ENCODE results near the gene CEP170B. TPM values are rescaled to one million over a fixed set of nuclear protein-coding genes. Genes with fewer than 3 reads are reported as not detected.
"Not testable (repeated sequence)": the region's sequence is repeated elsewhere in the genome, so short reads cannot be mapped to it uniquely, and the experiment has no call there.

The CEP170B gene
- total and polyA plus RNA-seq, 2 of the 8 experiments (the other 6 are each of a cell fraction or from before 2014, with no cell fraction given): 9.1 to 33.8 TPM

DNA sequence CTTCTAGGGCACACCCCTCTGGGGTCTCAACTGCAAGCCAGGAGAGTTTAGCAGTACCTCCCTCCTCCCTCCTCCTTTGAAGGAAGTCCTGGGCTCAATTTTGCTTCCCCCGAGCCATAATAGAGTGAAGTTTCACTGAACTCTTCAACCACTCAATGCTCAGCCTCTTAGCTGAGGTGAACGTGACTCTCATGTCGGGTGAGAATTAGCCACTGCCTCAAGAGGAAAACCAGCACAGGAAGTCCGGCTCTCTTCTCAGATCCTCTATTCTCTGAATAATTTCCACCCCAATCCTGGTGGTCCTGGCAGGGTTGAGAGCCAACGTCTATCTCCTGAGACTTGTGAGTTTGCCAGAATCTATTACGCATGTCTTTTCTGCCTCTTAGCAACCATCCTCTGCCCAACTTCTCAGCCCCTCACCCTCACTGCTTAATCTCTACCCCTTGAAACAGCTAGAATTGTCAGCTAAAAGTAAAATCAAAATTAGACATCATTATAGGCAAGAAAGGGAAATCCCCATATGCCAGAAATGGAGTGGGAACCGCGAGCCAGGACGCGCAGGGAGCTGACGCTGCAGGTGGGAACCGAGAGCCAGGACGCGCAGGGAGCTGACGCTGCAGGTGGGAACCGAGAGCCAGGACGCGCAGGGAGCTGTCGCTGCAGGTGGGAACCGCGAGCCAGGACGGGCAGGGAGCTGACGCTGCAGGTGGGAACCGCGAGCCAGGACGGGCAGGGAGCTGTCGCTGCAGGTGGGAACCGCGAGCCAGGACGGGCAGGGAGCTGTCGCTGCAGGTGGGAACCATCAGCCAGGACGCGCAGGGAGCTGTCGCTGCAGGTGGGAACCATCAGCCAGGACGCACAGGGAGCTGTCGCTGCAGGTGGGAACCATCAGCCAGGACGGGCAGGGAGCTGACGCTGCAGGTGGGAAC lies 39.8 kb downstream of the CEP170B start:
- not testable (repeated sequence) for H3K4ac ChIP-seq (replicated peaks; ENCODE audit: insufficient read length, low read depth, low read length); H3K18ac ChIP-seq (ENCODE audit: extremely low read depth, low read length); FAIRE-seq; H2BK120ac ChIP-seq (replicated peaks; ENCODE audit: low read depth, low read length); H3K14ac ChIP-seq (ENCODE audit: insufficient read length); H3K56ac ChIP-seq (replicated peaks; ENCODE audit: insufficient read length, low read depth, low read length); H4K5ac ChIP-seq (ENCODE audit: insufficient read length, low read depth, low read length); DNase-seq (ENCODE audit: low read depth in 1 of 2, low spot score in 2 of 2); H4K20me1 ChIP-seq (replicated peaks in 1 of 2; ENCODE audit: control insufficient read depth in 1 of 2, insufficient read depth in 2 of 2, low read length in 2 of 2); H3K4me2 ChIP-seq (ENCODE audit: insufficient read depth in 1 of 2, low read depth in 2 of 2, low read length in 2 of 2); H3K79me1 ChIP-seq (ENCODE audit: low read depth, low read length); H3K9ac ChIP-seq (replicated peaks in 1 of 4; ENCODE audit: extremely low read depth in 1 of 4, low read depth in 3 of 4, low read length in 3 of 4); H3K27me3 ChIP-seq (replicated peaks in 1 of 4; ENCODE audit: control insufficient read depth in 3 of 4, extremely low read depth in 1 of 4, insufficient read depth in 3 of 4, low read length in 3 of 4); H3K23me2 ChIP-seq (ENCODE audit: low read depth, low read length); H3K4me3 ChIP-seq (ENCODE audit: extremely low read depth in 1 of 4, insufficient read depth in 2 of 4, low read depth in 3 of 4, low read length in 4 of 4); H2AK5ac ChIP-seq (ENCODE audit: low read depth, low read length); H2BK15ac ChIP-seq (ENCODE audit: low read length); H2BK5ac ChIP-seq (ENCODE audit: low read depth, low read length); H4K8ac ChIP-seq (ENCODE audit: extremely low read depth, insufficient read depth, low read length); H2BK12ac ChIP-seq (ENCODE audit: low read depth, low read length); H3K4me1 ChIP-seq (replicated peaks in 1 of 4; ENCODE audit: control insufficient read depth in 3 of 4, insufficient read depth in 4 of 4, low read length in 3 of 4); H2BK20ac ChIP-seq (ENCODE audit: low read length); H4K91ac ChIP-seq (replicated peaks; ENCODE audit: insufficient read length, low read length); H3K9me3 ChIP-seq (ENCODE audit: insufficient read depth in 2 of 2, low read depth in 1 of 2, low read length in 1 of 2); H2AFZ ChIP-seq (ENCODE audit: low read length); H3K79me2 ChIP-seq (ENCODE audit: control insufficient read depth in 1 of 2, insufficient read depth in 2 of 2, low read length in 2 of 2); H3K27ac ChIP-seq (ENCODE audit: low read depth, low read length); H3K36me3 ChIP-seq (ENCODE audit: control insufficient read depth in 2 of 4, insufficient read depth in 4 of 4, low read length in 3 of 4); H3K23ac ChIP-seq (ENCODE audit: insufficient read length)
- ChIA-PET POLR2A (ENCODE audit: partially characterized antibody) (interaction anchor here (0.7 to 1.0 kb wide), 2 partner anchors 30 to 38 kb away, joined by 3 read pairs; no protein-coding TSS in a partner anchor), CTCF (ENCODE audit: partially characterized antibody) (interaction anchor here (0.6 to 2.8 kb wide), 3 partner anchors 9 to 466 kb away, joined by 3 to 20 read pairs (median 3); no protein-coding TSS in a partner anchor)
- 84% methylated on average over 37 of the region's 38 CpGs; no CpG with 5 or more reads in 1 of the 2 experiments for WGBS, 2 experiments (ENCODE audit: extremely low coverage in 1 of 2, insufficient coverage in 1 of 2, insufficient read length in 1 of 2, insufficient replicate concordance in 2 of 2, low coverage in 1 of 2, low lambda C conversion rate in 2 of 2, missing lambda C conversion rate in 1 of 2)

All from H1 (cell line).